Body of pancreas (tissue), 4 donors: ENCODE data around the gene COL21A1. TPM values are rescaled to one million over a fixed set of nuclear protein-coding genes. Genes with fewer than 3 reads are reported as not detected.

Source experiments
- ATAC-seq: fragments of 150-250 bp; one replicate; pipeline ENCODE4 v1.9.1; 2016
- DNase-seq, 4 donors: peaks; one replicate each; pipeline ENCODE4 v3.0.0-alpha.2; 2019
- H3K27ac ChIP-seq, 4 donors: fragments of 200-600 bp; sonication (generic); 1 replicate in 3 of 4; 2 replicates in 1 of 4; pipeline versions ENCODE4 v1.5.1 to v1.6.1; 2016 to 2019; ENCODE audit warnings: mild to moderate bottlenecking in 1 of 4, mixed read lengths in 1 of 4, moderate library complexity in 1 of 4
- H3K27me3 ChIP-seq, 2 donors: fragments of 200-600 bp; sonication (generic); one replicate each; pipeline ENCODE4 v1.6.0; 2016; ENCODE audit warnings: mild to moderate bottlenecking in 1 of 2
- H3K36me3 ChIP-seq, 2 donors: fragments of 200-600 bp; sonication (generic); replicated peaks in 1 of 2; 2 replicates each; pipeline ENCODE4 v1.5.1; 2016; ENCODE audit warnings: low read depth in 2 of 2; ENCODE audit not compliant: insufficient read depth in 1 of 2
- H3K4me1 ChIP-seq: fragments of 200-600 bp; sonication (generic); one replicate; pipeline ENCODE4 v1.6.0; 2016
- H3K4me3 ChIP-seq, 2 donors: fragments of 200-600 bp; sonication (generic); 1 replicate in 1 of 2; 2 replicates in 1 of 2; pipeline ENCODE4 v1.5.1; 2016 to 2019
- H3K9me3 ChIP-seq, 3 donors: fragments of 200-600 bp; sonication (generic); 1 replicate in 2 of 3; 2 replicates in 1 of 3; pipeline ENCODE4 v1.5.1; 2016
- POLR2A ChIP-seq, 3 donors: fragments of 450-650 bp; IDR thresholded peaks; one replicate each; pipeline ENCODE4 v1.6.1; 2016; ENCODE audit warnings: antibody characterized with exemption in 3 of 3, mild to moderate bottlenecking in 2 of 3
- WGBS, 2 donors: methylation state at CpG; one replicate each; pipeline ENCODE4 v1.1.5; 2017; 5-methylcytosine and 5-hydroxymethylcytosine counted together
- intact Hi-C: fragments of 100-400 bp; cut with DNase I; formaldehyde crosslinking; loops from one replicate; pipeline ENCODE4 v1.15.1; 2023
- total RNA-seq, 2 donors: library from RNA; depleted of rRNA; stranded (reverse); fragments of >200 nt; gene quantifications; one replicate each; pipeline ENCODE4 v1.1.0, GENCODE V29; 2016
- TF ChIP-seq, protein P1 (sequence below), 7 experiments: fragments of 450-650 bp in 4 of 7; fragments of 200-600 bp in 3 of 7; sonication (generic) in 3 of 7; IDR thresholded peaks; one replicate each; pipeline ENCODE4 v1.5.1; 2016 to 2019; ENCODE audit warnings: antibody characterized with exemption in 7 of 7

COL21A1 gene
- total RNA-seq, 2 donors from 2014 or later, result 1.3 to 4.2 TPM

DNA sequence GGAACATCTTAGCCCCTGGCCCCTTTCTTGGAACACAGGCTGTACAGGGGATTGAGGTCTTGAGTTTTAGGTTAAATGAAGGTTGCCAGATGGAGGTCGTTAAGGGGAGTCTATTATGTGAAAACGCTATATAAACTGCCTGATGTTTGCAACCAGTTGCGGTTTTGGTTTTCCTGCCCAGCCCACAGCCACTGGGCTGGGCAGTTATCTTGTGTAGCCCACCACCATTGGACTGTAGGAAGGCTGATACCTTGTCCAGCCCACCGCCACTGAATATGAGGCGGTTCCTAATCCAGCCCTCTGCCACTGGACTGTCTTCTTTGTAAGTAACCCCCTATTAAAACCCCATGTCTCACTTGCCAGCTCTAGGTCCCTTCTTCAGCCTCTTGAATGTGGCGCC lies 42.3 kb upstream of the COL21A1 start:
- intact Hi-C loops, result loop anchor here (10.0 kb wide), 1 partner anchor 305 kb away; no protein-coding TSS in a partner anchor
- Histone ChIP-seq H3K4me3 (no peak overlapping the region), H3K36me3 (no peaks in the 10 kb centered on the region), H3K9me3 (no peaks in the 10 kb centered on the region), H3K27ac (no peak overlapping the region), H3K4me1 (no peaks in the 10 kb centered on the region), H3K27me3 (no peaks in the 10 kb centered on the region)
- no peak for TF ChIP-seq POLR2A (IDR thresholded peaks at IDR 0.05)
- TF ChIP-seq, protein P1, sequence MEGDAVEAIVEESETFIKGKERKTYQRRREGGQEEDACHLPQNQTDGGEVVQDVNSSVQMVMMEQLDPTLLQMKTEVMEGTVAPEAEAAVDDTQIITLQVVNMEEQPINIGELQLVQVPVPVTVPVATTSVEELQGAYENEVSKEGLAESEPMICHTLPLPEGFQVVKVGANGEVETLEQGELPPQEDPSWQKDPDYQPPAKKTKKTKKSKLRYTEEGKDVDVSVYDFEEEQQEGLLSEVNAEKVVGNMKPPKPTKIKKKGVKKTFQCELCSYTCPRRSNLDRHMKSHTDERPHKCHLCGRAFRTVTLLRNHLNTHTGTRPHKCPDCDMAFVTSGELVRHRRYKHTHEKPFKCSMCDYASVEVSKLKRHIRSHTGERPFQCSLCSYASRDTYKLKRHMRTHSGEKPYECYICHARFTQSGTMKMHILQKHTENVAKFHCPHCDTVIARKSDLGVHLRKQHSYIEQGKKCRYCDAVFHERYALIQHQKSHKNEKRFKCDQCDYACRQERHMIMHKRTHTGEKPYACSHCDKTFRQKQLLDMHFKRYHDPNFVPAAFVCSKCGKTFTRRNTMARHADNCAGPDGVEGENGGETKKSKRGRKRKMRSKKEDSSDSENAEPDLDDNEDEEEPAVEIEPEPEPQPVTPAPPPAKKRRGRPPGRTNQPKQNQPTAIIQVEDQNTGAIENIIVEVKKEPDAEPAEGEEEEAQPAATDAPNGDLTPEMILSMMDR (IDR thresholded peaks at IDR 0.05), result no peak
- DNase-seq, result no peak
- no peak for ATAC-seq
- 71 to 72% methylated on average over 5 to 6 of the region's 6 CpGs for WGBS, 2 donors

DNA sequence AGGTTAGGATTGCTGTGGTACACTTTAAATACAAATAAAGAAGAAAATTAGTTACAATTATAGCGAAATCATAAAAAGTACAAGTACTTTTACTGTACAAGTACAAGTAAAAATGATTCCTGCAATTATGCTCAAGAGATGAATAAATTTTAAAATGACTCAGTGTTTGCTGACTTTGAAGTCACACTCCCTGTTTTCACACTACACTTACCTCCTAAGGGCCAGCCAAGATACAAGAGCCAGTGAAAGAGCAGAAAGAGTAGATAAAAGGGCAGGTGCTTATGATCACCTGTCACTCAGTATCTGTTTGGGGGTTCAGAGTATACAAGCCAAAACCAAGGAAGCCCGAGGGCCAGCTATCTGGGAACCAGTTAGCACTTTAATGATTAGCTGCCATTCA lies 41.0 kb upstream of the COL21A1 start:
- ATAC-seq (no peak), DNase-seq (no peak)
- Histone ChIP-seq H3K36me3 (no peaks in the 10 kb centered on the region), H3K4me3 (no peak overlapping the region), H3K27ac (no peak overlapping the region), H3K4me1 (no peaks in the 10 kb centered on the region), H3K9me3 (no peaks in the 10 kb centered on the region), H3K27me3 (no peaks in the 10 kb centered on the region)
- intact Hi-C loops, result no loop called here
- WGBS, 2 donors, result 45 to 49% methylated on average over 2 of the region's 2 CpGs
- TF ChIP-seq, protein P1 (IDR thresholded peaks at IDR 0.05), result no peak
- TF ChIP-seq POLR2A (IDR thresholded peaks at IDR 0.05), result no peak

DNA sequence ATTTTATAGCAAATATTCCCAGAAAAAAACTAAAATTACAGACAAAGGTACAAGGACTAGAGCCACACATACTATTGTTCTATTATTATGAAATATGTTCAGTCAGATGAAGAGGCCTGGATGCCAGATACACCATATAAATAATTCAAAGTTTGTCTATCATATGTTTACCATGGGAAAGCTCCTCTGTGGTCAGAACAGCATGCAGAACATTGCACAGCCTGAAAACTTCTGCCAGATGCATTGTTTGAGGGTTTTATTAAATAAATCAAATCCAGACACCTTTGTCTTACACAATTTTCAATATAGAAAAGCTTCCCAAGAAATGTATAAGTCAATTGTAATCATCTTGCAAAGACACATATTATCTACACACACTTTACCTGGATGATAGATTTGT lies 35.0 kb upstream of the COL21A1 start:
- ATAC-seq (no peak), DNase-seq (no peak)
- Histone ChIP-seq H3K9me3 (no peaks in the 10 kb centered on the region), H3K27me3 (no peaks in the 10 kb centered on the region), H3K4me3 (no peak overlapping the region), H3K4me1 (no peaks in the 10 kb centered on the region), H3K36me3 (no peaks in the 10 kb centered on the region), H3K27ac (no peak overlapping the region)
- intact Hi-C loops, result no loop called here
- TF ChIP-seq POLR2A (IDR thresholded peaks at IDR 0.05), result no peak
- TF ChIP-seq, protein P1 (IDR thresholded peaks at IDR 0.05), result no peak

DNA sequence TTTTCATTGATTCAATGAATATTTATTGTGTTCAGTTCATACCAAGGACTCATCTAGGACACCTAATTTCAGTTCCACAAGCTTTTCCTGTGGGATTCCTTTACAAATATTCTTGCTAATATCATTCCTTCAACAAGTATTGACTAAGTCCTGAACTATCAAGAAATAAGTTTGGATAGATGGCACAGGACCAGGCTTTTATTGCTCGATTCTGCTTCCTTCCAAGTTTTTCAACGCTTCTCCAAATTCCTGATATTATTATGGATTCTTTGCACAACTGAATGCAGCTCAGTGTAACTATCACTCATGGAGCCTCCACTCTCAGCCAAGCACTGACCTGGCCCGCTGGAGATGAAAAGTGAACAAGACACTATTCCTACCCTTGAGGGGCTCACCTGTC lies 32.7 kb upstream of the COL21A1 start:
- Histone ChIP-seq H3K9me3 (no peaks in the 10 kb centered on the region), H3K4me1 (no peaks in the 10 kb centered on the region), H3K27me3 (no peaks in the 10 kb centered on the region), H3K27ac (no peak overlapping the region), H3K4me3 (no peak overlapping the region), H3K36me3 (no peaks in the 10 kb centered on the region)
- no peak for DNase-seq
- no peak for TF ChIP-seq POLR2A (IDR thresholded peaks at IDR 0.05)
- TF ChIP-seq, protein P1 (IDR thresholded peaks at IDR 0.05), result no peak
- 76 to 83% methylated on average over 3 of the region's 3 CpGs for WGBS, 2 donors
- intact Hi-C loops, result no loop called here
- no peak for ATAC-seq

DNA sequence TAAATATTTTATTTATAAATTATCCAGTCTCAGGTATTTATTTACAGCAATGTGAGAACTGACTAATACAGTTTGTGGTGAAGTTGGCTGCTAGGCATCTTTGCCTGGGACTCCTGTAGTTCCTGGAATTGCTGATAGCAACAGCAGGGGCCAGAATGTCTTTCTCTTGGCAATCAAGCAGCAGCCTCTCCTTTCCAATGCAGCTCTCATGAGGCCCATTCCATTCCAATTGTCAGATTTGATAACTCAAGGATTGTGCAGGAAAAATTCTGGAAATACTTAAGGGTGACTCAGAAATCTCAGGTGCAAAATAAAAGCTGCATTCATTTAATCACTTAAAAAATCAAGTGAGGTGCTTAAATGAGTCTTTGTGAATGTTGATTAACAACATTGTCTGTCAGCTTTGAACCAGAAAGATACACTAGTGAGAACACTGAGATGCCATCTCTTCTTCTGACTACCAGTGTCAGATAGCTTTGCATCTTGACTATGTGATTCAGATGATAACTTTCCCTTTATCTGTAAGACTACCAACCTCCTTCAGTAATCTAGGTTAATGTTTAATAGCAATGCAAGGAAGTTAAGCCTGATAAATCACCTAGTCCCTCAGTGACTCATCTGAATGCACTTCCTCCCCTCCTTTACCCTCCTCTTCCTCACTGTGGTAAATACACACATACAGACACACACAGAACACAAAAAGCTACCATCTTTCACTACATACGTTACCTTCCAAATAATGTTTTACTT lies 32.1 kb upstream of the COL21A1 start:
- ATAC-seq, result peak; percentile 42

More for the DNA sequence above, 32.1 kb upstream of the COL21A1 start:
- Histone ChIP-seq H3K4me1 (no peaks in the 10 kb centered on the region), H3K9me3 (no peaks in the 10 kb centered on the region), H3K27me3 (no peaks in the 10 kb centered on the region), H3K4me3 (no peak overlapping the region), H3K36me3 (no peaks in the 10 kb centered on the region), H3K27ac (no peak overlapping the region)
- TF ChIP-seq, protein P1 (IDR thresholded peaks at IDR 0.05), result no peak
- 46 to 52% methylated on average over 1 of the region's 1 CpG for WGBS, 2 donors
- intact Hi-C loops, result no loop called here
- no peak for DNase-seq
